Measurements from ENCODE around the gene IL18.
"Not testable (repeated sequence)": the region's sequence is repeated elsewhere in the genome, so short reads cannot be mapped to it uniquely, and the experiment has no call there.

The IL18 gene

DNA sequence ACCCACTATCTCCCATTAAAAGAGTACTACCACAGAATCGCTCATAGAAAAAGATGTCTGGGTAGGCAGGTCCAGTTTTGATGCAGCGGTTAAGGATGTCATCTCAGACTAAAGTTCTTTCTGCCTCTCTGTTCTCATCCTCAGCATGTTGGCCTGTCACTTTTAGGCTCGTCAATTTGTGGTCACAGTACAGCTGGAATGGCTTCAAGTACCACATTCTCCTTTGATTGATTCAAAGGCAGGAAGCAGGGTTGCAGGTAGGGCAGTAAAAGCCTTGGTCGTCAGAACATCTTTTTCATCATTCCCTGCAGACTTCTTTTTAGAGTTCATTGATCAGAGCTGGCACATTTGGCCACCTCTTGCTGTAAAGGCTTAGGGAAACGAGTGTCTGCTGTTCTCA is 48.5 kb downstream of the IL18 start:
- no peak for DNase-seq

GRCh38 chr11:112114460-112114859 is 49.4 kb downstream of the IL18 start:
- DNase-seq = no peak

- no peak for DNase-seq
Observed at GRCh38 chr11:112113539-112114457, 50.1 kb downstream of the IL18 start.

DNA sequence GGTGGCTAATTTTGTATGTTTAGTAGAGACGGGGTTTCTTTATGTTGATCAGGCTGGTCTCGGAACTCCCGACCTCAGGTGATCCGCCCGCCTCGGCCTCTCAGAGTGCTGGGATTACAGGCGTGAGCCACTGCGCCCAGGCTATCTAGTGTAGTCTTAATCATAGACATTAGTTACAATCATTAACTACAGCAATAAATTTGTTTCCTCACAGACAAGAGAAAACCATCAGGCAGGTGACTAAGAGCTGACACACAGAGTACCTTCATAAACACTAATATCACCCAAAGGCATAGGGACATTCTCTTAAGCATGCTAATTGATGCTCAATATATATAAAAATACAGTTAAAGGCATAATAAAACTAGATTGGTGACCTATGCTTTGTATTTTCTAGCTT is 57.8 kb downstream of the IL18 start:
- DNase-seq = no peak

- DNase-seq = no peak
Observed at GRCh38 chr11:112103446-112103845, 60.4 kb downstream of the IL18 start.

DNA sequence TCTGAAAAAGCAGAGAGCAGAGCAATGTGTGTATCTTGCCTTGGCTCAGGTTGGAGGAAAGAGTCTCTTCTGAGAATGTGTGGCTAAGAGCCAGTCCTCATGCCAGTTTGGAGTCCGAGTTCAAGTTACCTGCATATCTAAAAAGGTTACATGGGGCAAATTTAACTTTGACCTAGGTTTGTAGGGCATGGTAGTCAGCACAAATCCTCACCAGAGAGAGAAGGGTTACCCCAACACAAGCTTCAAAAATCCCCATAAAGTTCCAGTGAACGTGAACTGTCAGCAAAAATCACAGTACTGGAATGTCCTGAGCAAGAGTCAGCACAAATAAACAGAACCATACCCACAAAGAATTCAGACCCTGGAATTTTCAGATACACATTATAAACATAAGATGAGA is 63.4 kb downstream of the IL18 start:
- no peak for DNase-seq

- no peak for DNase-seq
Observed at GRCh38 chr11:112097734-112098528, 66.0 kb downstream of the IL18 start.

DNA sequence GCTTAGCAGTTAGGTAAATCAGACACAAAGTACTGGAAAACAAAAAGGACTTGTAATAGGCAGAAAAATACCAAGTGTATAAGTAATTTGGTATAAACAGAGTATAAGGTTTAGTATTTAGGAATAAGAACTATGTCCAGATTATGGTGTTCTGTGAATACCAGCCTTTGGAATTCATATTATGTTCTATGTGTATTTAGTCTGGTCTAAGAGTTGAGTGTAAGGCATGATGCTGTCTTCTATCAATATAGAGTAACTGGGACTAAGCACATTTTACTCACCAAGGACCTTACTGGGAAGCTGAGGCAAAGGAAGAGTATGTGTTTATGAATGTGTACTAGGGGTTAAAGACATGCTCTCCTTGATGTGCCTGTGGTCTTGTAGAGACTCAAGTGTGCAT is 67.7 kb downstream of the IL18 start:
- DNase-seq = no peak

- not testable (repeated sequence) for DNase-seq
Observed at GRCh38 chr11:112095302-112095701, 68.6 kb downstream of the IL18 start.
